Transverse colon (tissue), 4 donors: ENCODE results near the gene EPC2. TPM values are rescaled to one million over a fixed set of nuclear protein-coding genes. Genes with fewer than 3 reads are reported as not detected.

Experiments
- DNase-seq: peaks from one replicate; pipeline ENCODE4 v3.0.0-alpha.2; 2019
- H3K27ac ChIP-seq, 4 donors: fragments of 200-600 bp; sonication (generic); 2 replicates each; pipeline ENCODE4 v1.5.1; 2016 to 2018; ENCODE audit warnings: inconsistent platforms in 4 of 4
- H3K27me3 ChIP-seq: fragments of 200-600 bp; sonication (generic); 2 replicates; pipeline ENCODE4 v1.5.1; 2017; ENCODE audit warnings: inconsistent platforms
- H3K36me3 ChIP-seq, 4 donors: fragments of 200-600 bp; sonication (generic); 2 replicates each; pipeline ENCODE4 v1.5.1; 2017 to 2019; ENCODE audit warnings: inconsistent platforms in 4 of 4
- H3K4me1 ChIP-seq, 4 donors: fragments of 200-600 bp; sonication (generic); 2 replicates each; pipeline ENCODE4 v1.5.1; 2017 to 2020; ENCODE audit warnings: inconsistent platforms in 4 of 4
- H3K4me3 ChIP-seq, 4 donors: fragments of 200-600 bp; sonication (generic); 1 replicate in 1 of 4; 2 replicates in 3 of 4; pipeline versions ENCODE4 v1.5.1 to v1.6.1; 2017 to 2019; ENCODE audit warnings: inconsistent platforms in 4 of 4
- H3K9me3 ChIP-seq, 2 donors: fragments of 200-600 bp; sonication (generic); 2 replicates each; pipeline ENCODE4 v1.5.1; 2017 to 2019; ENCODE audit warnings: inconsistent platforms in 2 of 2
- CTCF ChIP-seq, 5 experiments: fragments of 200-600 bp in 3 of 5; fragments of 450-650 bp in 2 of 5; sonication (generic) in 3 of 5; IDR thresholded peaks; 1 replicate in 2 of 5; 2 replicates in 3 of 5; pipeline ENCODE4 v1.5.1; 2016 to 2017; ENCODE audit warnings: antibody characterized with exemption in 5 of 5, inconsistent platforms in 3 of 5, mild to moderate bottlenecking in 2 of 5, moderate library complexity in 1 of 5
- EP300 ChIP-seq: sonication (generic); formaldehyde crosslinking; IDR thresholded peaks from one replicate; pipeline ENCODE4 v1.6.1; 2017; ENCODE audit warnings: antibody characterized with exemption, low read depth
- POLR2A ChIP-seq: fragments of 450-650 bp; IDR thresholded peaks from one replicate; pipeline ENCODE4 v1.6.1; 2016; ENCODE audit warnings: antibody characterized with exemption, mild to moderate bottlenecking, moderate library complexity
- POLR2AphosphoS5 ChIP-seq, 3 donors: sonication (generic); formaldehyde crosslinking; IDR thresholded peaks; one replicate each; pipeline ENCODE4 v1.6.1; 2016; ENCODE audit warnings: antibody characterized with exemption in 3 of 3
- WGBS, 2 donors: methylation state at CpG; one replicate each; pipeline ENCODE4 v1.1.5; 2018; ENCODE audit warnings: low coverage in 1 of 2; 5-methylcytosine and 5-hydroxymethylcytosine counted together
- in situ Hi-C, 4 donors: fragments of 200-750 bp; cut with MboI; loops; one replicate each; pipeline versions ENCODE4 v1.15.0 to v1.15.1; 2017; ENCODE audit warnings: low sequenced_read_pairs in 3 of 4, low pct_ligation_motif_present in 1 of 4, low pct_unique_long_range_greater_than_20kb in 1 of 4
- intact Hi-C: fragments of 100-400 bp; cut with DNase I; formaldehyde crosslinking; loops from one replicate; pipeline ENCODE4 v1.15.1; 2023; ENCODE audit warnings: low total_unique reads
- total RNA-seq, 4 donors: library from RNA; depleted of rRNA; stranded (reverse); fragments of >200 nt; gene quantifications; one replicate each; pipeline ENCODE4 v1.1.0, GENCODE V29; 2016

Gene EPC2
- total RNA-seq, 4 donors from 2014 or later = 18.3 to 40.4 (median 25.7) TPM

DNA sequence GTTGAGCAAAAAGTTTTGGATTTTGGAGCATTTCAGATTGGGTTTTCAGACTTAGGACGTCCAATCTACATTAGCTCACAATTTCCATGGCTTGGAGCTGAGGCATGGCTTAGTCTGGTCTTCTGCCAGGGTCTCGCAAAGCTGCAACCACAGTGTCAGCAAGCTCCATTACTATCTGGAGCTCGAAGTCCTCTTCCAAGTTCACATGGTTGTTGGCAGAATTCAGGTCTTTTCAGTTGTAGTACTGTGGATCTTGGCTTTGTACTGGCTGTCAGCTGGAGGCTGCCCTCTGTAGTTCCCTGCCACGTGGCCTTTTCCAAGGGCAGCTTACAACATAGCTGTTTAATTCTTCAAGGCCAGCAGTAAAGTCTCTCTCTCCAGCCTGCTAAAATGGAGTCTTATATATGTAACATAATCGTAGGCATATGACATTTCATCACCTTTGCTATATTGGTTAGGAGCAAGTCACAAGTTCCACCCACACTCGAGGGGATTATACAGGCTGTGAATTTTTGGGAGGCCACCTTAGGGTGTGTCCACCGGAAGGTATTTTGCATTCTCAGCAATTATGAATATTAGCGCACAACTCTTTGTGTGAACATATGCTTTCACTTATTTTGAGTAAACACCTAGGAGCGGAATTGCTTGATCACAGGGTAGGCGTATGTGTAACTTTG is 41.5 kb upstream of the EPC2 start:
- H3K36me3 ChIP-seq = no peaks in the 10 kb centered on the region
- H3K4me1 ChIP-seq = no peaks in the 10 kb centered on the region
- H3K4me3 ChIP-seq = no peak overlapping the region
- H3K9me3 ChIP-seq = no peaks in the 10 kb centered on the region
- WGBS, 2 donors = 70 to 72% methylated on average over 4 to 10 of the region's 10 CpGs
- intact Hi-C loops (no loop called here), in situ Hi-C loops (no loop called here)
- no peak for TF ChIP-seq CTCF (IDR thresholded peaks at IDR 0.05)
- no peak overlapping the region for H3K27ac ChIP-seq
- DNase-seq = no peak
- no peaks in the 10 kb centered on the region for H3K27me3 ChIP-seq

- Histone ChIP-seq H3K9me3 (no peaks in the 10 kb centered on the region), H3K27me3 (no peaks in the 10 kb centered on the region), H3K4me1 (no peaks in the 10 kb centered on the region), H3K4me3 (no peak overlapping the region), H3K36me3 (no peaks in the 10 kb centered on the region), H3K27ac (no peak overlapping the region)
- no peak for DNase-seq
- WGBS, 2 donors = 67 to 74% methylated on average over 3 of the region's 3 CpGs
- in situ Hi-C loops = no loop called here
- intact Hi-C loops = no loop called here
- TF ChIP-seq CTCF (IDR thresholded peaks at IDR 0.05) = no peak
- no peak for TF ChIP-seq POLR2AphosphoS5 (IDR thresholded peaks at IDR 0.05)
- no peak for TF ChIP-seq POLR2A
- TF ChIP-seq EP300 = no peak
Measured at GRCh38 chr2:148603562-148603920, 41.0 kb upstream of the EPC2 start.

DNA sequence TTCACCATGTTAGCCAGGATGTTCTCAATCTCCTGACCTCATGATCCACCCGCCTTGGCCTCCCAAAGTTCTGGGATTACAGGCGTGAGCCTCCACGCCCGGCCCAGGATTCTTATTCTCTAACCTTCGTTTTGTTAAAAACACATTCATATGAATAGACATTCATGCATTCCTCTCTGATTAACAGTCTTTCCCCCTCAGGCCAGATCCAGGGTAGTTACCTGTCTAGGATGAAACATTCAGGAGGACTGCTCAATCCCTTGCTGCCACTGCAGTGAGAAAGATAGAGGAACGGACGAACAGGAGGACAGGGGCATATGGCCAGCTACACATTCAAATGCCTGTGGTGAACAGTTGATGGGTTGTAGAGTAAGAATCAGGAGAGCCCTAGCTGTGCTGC is 39.6 kb upstream of the EPC2 start:
- Histone ChIP-seq H3K9me3 (no peaks in the 10 kb centered on the region), H3K4me3 (no peak overlapping the region), H3K27ac (no peak overlapping the region), H3K4me1 (no peaks in the 10 kb centered on the region), H3K36me3 (no peaks in the 10 kb centered on the region), H3K27me3 (no peaks in the 10 kb centered on the region)
- in situ Hi-C loops = no loop called here
- WGBS, 2 donors = 93 to 100% methylated on average over 3 to 7 of the region's 7 CpGs
- TF ChIP-seq CTCF (IDR thresholded peaks at IDR 0.05) (no peak), POLR2A (no peak), EP300 (no peak), POLR2AphosphoS5 (IDR thresholded peaks at IDR 0.05) (no peak)
- intact Hi-C loops = no loop called here
- no peak for DNase-seq

DNA sequence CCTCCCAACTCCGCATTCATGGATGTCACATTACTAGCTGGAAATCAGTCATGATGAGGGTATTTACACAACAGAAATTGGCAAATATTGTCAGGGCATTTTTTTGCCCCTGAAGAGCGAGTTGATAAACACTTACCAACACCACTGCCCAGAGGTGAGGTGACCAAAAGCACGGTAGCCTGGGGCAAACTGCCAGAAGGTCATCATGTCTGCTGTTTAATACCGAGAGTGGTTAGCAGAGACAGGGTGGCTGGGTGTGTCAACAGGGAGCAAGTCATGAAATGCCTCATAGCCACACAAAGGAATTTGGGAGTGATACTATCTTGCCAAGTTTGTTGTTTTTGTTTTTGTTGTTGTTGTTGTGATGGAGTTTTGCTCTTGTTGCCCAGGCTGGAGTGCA is 37.0 kb upstream of the EPC2 start:
- Histone ChIP-seq H3K4me1 (no peaks in the 10 kb centered on the region), H3K9me3 (no peaks in the 10 kb centered on the region), H3K4me3 (no peak overlapping the region), H3K36me3 (no peaks in the 10 kb centered on the region), H3K27ac (no peak overlapping the region), H3K27me3 (no peaks in the 10 kb centered on the region)
- no peak for TF ChIP-seq POLR2AphosphoS5 (IDR thresholded peaks at IDR 0.05)
- TF ChIP-seq POLR2A = no peak
- no peak for TF ChIP-seq EP300
- TF ChIP-seq CTCF (IDR thresholded peaks at IDR 0.05) = no peak
- WGBS, 2 donors = 87% methylated on average over 4 of the region's 4 CpGs; no CpG with 5 or more reads in 1 of the 2 donors
- in situ Hi-C loops = no loop called here
- DNase-seq = no peak
- intact Hi-C loops = no loop called here
